Measurements from ENCODE around the gene CHDH. TPM values are rescaled to one million over a fixed set of nuclear protein-coding genes. Genes with fewer than 3 reads are reported as not detected.

Gene CHDH
- total RNA-seq, 4 donors from 2014 or later, result 4.6 to 14.9 (median 9.5) TPM

- DNase-seq (ENCODE audit: low spot score in 2 of 2), result peak in 1 of 2 donors; percentile 83
- H3K4me3 ChIP-seq (ENCODE audit: low read depth, poor library complexity, severe bottlenecking), result no peak overlapping the region
- no peak for TF ChIP-seq CTCF (IDR thresholded peaks at IDR 0.05)
- no peak for TF ChIP-seq POLR2A (IDR thresholded peaks at IDR 0.05)
- WGBS, 2 donors, result 83 to 92% methylated on average over 26 to 28 of the region's 28 CpGs
- intact Hi-C loops (cut with DNase I; ENCODE audit: low total_unique reads), result no loop called here
Observed at GRCh38 chr3:53809764-53810400, 36.3 kb downstream of the CHDH start.

- 80 to 86% methylated on average over 12 of the region's 12 CpGs for WGBS, 2 donors
Observed at GRCh38 chr3:53809267-53809666, 37.0 kb downstream of the CHDH start.

GRCh38 chr3:53808496-53808895 is 37.7 kb downstream of the CHDH start:
- 91 to 96% methylated on average over 13 of the region's 13 CpGs for WGBS, 2 donors
- no peak for TF ChIP-seq POLR2A (IDR thresholded peaks at IDR 0.05)
- no peak for TF ChIP-seq CTCF (IDR thresholded peaks at IDR 0.05)
- intact Hi-C loops (cut with DNase I; ENCODE audit: low total_unique reads), result no loop called here
- no peak overlapping the region for H3K4me3 ChIP-seq (ENCODE audit: low read depth, poor library complexity, severe bottlenecking)
- peak in 1 of 2 donors; percentile 43 for DNase-seq (ENCODE audit: low spot score in 2 of 2)

More at GRCh38 chr3:53809267-53809666, 37.0 kb downstream of the CHDH start:
- no peak for TF ChIP-seq CTCF (IDR thresholded peaks at IDR 0.05)
- no peak for TF ChIP-seq POLR2A (IDR thresholded peaks at IDR 0.05)
- peak in 1 of 2 donors; percentile 64 for DNase-seq (ENCODE audit: low spot score in 2 of 2)
- no peak overlapping the region for H3K4me3 ChIP-seq (ENCODE audit: low read depth, poor library complexity, severe bottlenecking)
- intact Hi-C loops (cut with DNase I; ENCODE audit: low total_unique reads), result no loop called here

- 91 to 94% methylated on average over 15 of the region's 15 CpGs for WGBS, 2 donors
- intact Hi-C loops (cut with DNase I; ENCODE audit: low total_unique reads), result no loop called here
- no peak overlapping the region for H3K4me3 ChIP-seq (ENCODE audit: low read depth, poor library complexity, severe bottlenecking)
- peak in 1 of 2 donors; percentile 49 for DNase-seq (ENCODE audit: low spot score in 2 of 2)
- TF ChIP-seq POLR2A (IDR thresholded peaks at IDR 0.05), result no peak
- TF ChIP-seq CTCF (IDR thresholded peaks at IDR 0.05), result no peak
Observed at GRCh38 chr3:53807117-53807810, 39.0 kb downstream of the CHDH start.

- DNase-seq (ENCODE audit: low spot score in 2 of 2), result peak in 1 of 2 donors; percentile 83
- no peak overlapping the region for H3K4me3 ChIP-seq (ENCODE audit: low read depth, poor library complexity, severe bottlenecking)
- intact Hi-C loops (cut with DNase I; ENCODE audit: low total_unique reads), result no loop called here
- TF ChIP-seq CTCF (IDR thresholded peaks at IDR 0.05), result no peak
- no peak for TF ChIP-seq POLR2A (IDR thresholded peaks at IDR 0.05)
- WGBS, 2 donors, result 70 to 77% methylated on average over 10 of the region's 10 CpGs
Observed at GRCh38 chr3:53806182-53807116, 39.8 kb downstream of the CHDH start.
